Stomach (tissue), 4 donors: ENCODE data around the gene HMCES.
A peak's percentile ranks its signal among the peaks of the same experiment; 100 is the strongest.

Experiments
- CTCF ChIP-seq, 7 experiments: fragments of 450-650 bp in 4 of 7; fragments of 200-600 bp in 3 of 7; sonication (generic) in 3 of 7; IDR thresholded peaks; one replicate each; pipeline ENCODE4 v1.5.1; 2016 to 2019; ENCODE audit warnings: antibody characterized with exemption in 7 of 7, control low read depth in 2 of 7, mild to moderate bottlenecking in 1 of 7
- EP300 ChIP-seq: sonication (generic); formaldehyde crosslinking; IDR thresholded peaks from one replicate; pipeline ENCODE4 v1.6.1; 2017; ENCODE audit warnings: antibody characterized with exemption
- POLR2A ChIP-seq, 4 donors: fragments of 450-650 bp; IDR thresholded peaks; one replicate each; pipeline ENCODE4 v1.6.1; 2016; ENCODE audit warnings: antibody characterized with exemption in 4 of 4, control low read depth in 2 of 4, mild to moderate bottlenecking in 1 of 4, moderate library complexity in 1 of 4
- POLR2AphosphoS5 ChIP-seq, 3 donors: sonication (generic); formaldehyde crosslinking; IDR thresholded peaks; one replicate each; pipeline ENCODE4 v1.6.1; 2016; ENCODE audit warnings: antibody characterized with exemption in 3 of 3

GRCh38 chr3:129278439-129278965, at the start of gene HMCES:
- TF ChIP-seq POLR2A (IDR thresholded peaks at IDR 0.05) (peak in 2 of 4 donors; percentile 79 to 88), CTCF (IDR thresholded peaks at IDR 0.05) (peak in 1 of 7 experiments; percentile 5), POLR2AphosphoS5 (IDR thresholded peaks at IDR 0.05) (peak; percentile 75 to 87 (median 86)), EP300 (no peak)
